HL-60 (cell line): ENCODE measurements around the gene LPCAT1.

Experiments used
- CTCF ChIP-seq: IDR thresholded peaks from one replicate; pipeline ENCODE4 v1.5.1; 2011; ENCODE audit warnings: low read length, control low read depth, inconsistent platforms; ENCODE audit not compliant: insufficient read depth
- POLR2AphosphoS5 ChIP-seq: IDR thresholded peaks from 2 replicates; pipeline ENCODE4 v1.6.1; 2012; ENCODE audit warnings: low read depth

DNA sequence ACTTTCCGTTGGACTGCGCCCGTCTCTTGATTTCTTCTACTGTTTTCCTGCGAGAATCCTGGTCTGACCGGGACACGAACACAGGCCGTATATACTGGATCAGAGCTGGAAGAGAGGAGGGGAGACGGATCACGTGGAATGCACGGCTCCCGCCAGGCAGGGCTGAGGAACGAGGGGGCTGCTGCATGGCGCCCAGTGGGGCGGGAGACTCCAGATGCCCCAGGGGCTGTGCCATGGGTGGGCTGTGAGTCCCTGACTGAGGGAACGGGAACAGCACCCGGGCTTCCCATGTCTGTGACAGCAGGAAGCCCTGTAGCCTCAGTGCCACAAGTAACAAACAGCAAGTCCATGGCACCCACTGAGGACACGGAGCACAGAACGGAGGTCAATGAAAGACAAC, 34.0 kb downstream of the LPCAT1 start:
- TF ChIP-seq CTCF (no peak), POLR2AphosphoS5 (no peak)
